OCI-M1 (cell line): ENCODE results near the gene TBX10.
A peak's percentile ranks its signal among the peaks of the same experiment; 100 is the strongest.
"Not testable (repeated sequence)": the region's sequence is repeated elsewhere in the genome, so short reads cannot be mapped to it uniquely, and the experiment has no call there.

Source experiments
- DNase-seq: peaks from one replicate; lab custom pipeline; 2025; lab: John Stamatoyannopoulos, UW

TBX10 gene

DNA sequence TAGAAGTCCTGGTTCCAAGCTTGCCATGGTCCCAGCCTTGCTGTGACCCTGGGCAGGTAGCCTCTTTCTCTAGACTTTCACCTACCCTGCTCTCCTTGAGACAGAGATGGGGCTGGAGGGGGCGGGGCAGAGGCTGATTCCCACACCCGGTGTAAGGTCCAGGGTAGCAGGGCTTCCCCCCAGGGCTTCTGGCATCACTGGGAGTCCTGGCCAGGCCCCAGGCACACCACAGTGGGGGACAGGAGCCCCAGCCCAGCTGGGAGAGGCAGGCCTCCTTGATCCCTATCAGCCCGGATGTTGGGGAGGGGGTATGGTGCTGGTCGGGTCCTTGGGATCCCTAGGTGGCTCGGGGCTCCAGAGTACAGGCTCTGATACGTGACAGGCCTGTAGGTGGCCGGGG, 8.2 kb downstream of the TBX10 start:
- DNase-seq = no peak

DNA sequence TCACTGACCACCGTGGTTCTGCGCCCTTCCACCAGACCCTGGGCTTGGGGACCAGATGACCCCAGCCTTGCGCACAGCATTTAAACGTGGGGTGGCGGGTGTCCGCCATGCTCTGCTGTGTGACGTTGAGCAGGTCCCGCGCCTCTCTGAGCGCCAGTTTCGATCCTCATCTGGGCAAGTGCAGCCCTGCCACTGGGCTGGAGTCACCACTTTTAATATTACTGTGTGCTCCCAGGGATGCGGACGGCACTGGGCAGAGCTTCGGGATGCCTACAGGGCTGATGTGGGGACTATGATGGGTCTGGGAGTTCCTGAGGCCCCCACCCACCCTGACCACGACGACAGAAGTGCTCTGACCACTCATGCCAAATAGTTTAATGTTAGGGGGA, 8.6 kb downstream of the TBX10 start:
- DNase-seq = no peak

DNA sequence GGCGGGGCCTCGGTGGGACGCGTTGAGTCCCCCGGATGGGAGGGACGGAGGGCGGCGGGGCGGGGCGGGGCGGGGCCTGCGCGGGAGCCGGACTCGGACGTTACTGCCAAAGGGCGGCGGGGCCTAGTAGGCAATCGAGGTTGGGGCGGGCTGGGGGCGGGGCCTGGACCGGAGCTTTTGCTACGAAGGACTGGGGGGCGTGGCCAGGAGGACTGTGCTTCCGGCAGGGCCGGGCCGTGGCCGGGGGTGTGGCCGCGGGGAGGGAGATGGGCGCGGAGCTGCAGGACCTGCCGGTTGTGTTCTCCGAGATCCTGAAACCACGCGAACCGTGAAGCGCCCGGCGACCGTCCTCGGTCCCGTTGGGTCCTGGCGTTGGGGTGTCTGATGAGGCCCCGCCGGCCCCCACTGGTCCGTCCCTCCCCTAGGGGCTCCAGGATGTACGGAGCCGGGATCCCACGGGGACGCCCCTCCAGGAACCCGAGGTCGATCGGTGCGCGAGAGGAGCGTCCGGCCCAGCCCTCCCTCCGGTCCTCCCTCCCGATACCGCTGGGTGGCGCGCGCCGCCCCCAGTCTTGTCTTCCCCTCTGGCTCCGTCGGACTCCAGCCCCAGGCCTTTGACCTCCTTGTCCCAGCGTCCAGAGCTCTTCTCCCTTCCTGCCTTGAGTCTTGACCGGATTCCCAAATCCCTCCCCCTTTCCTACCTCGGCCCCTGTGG, 9.2 kb downstream of the TBX10 start:
- DNase-seq = peak; percentile 97

DNA sequence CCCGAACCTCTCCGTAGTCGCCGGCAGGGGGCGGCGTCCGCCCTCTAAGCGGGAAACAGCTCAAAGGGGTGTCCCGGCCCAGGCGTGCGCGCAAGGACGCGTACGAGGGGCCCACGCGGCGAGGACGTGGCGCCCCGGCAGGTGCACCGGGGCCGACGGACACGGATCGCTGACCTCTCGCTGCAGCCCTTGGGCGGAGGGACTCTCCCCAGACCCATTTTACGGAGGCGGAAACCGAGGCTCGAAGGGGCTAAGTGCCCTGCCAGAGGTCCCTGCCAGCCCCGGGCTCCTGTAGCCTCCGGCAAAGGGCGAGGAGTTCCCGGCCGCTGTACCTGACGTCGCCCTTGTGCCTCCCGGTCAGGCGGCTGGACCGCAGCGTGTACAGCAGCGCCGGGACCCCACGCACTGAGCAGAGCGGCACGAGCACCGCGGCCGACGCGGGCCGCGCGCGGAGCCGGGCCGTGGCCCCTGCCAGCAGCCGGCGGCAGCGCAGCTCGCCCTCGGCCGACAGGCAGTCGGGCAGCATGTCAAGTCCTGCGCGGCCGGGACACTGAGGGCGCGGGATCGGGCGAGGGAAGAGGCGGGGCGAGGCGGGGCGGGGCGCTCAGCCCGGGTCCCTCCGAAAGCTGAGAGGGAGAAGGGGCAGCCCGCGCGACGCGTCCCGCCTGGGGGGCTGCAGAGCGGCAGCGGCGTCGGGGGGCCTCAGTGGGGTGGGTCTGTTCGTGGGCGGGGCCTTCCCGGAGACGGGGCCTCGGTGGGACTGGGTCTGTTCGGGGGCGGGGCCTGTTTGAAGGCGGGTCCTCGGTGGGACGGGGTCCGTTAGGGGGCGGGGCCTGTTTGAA, 10.0 kb downstream of the TBX10 start, which contains the start of gene NUDT8:
TSS of gene NUDT8 (minus strand) at position 552 of the 842 bp plus-strand sequence. CDS start at position 526, 26 bp downstream.
- DNase-seq = peak; percentile 93

DNA sequence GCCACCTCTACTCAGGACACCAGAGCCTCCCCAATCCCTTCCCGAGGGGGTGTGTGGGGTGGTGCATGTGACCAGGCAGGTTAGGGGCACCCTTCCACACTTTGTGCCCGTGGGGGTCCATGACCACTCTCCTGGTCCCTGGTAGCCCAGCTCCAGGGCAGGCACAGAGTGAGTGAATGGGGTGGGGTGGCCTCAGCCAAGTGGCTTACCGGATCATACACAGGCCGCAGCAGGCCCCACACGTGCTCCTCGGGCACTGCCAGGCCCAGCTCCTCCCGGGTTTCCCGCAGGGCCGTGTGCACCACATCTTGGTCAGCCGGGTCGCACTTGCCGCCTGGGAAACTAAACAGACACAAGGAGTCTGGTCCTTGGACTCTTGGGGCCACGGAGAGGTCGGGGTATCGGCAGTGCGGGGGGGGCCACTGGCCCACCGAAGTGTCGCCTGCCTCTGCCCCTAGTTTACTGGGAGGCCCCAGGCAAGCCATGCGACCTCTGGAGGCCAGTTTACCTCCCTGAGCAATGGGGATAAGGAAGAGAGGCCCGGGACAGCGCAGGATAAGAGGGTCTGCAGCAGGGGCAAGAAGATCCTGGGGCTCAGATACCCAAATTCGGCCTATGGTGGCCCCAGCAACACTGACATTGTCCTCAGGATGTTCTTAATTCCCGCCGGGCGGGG, 10.7 kb downstream of the TBX10 start:
- no peak for DNase-seq

DNA sequence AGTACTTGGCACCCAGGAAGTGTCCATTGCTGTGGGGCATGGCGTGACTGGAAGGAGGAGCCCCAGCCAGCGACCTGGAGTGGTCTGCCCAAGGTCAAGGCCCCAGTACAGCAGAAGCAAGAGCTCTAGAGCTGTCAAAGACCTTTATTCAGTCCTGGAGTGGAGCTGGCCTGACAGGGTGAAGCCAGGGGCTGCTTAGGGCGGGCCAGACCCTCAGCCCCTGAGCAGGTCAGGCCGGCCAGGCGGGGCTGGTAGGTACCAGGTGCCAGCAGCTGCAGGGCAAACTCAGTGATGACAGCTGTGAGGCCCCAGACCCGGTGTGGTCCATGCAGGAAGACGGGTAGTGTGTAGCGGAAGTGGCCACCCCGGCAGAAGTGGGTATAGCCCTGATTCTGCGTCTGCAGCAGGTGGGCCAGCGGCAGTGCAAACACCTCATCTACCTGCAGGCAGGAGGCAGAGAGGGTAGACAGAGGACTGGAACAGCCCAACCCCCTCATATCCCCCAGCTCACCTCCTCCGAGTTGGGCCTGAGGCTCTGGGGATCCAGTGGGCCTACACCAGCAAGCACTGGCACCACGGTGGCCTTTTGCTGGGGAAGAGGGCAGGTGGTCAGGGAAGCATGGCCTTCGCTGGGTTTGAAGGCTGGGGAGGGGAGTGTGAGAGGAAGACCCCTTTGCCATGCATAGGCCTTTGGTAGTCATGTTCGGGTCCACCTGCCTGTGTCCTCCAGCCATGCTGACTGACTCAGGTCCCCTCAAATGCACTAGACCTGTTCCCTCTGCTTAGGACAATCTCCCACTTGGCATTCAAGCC, 11.5 kb downstream of the TBX10 start:
- DNase-seq = no peak

DNA sequence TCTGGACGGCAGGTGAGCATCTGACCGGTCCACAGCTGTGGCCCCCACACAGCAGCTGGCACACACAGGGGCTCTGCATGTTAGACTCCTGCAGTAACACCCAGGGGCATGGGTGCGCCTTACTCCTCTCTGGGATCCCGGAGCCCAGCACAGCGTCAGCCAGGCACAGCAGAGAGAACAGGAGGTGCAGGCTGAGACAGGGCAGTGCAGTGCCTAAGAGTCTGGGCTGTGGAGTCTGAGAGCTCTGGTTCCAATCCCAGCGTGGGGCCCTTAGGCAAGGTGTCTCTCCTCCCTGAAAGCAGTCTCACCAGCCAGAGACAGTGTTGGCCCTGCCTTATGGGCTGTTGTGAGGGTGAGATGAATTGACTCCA, 12.1 kb downstream of the TBX10 start:
- DNase-seq = no peak

DNA sequence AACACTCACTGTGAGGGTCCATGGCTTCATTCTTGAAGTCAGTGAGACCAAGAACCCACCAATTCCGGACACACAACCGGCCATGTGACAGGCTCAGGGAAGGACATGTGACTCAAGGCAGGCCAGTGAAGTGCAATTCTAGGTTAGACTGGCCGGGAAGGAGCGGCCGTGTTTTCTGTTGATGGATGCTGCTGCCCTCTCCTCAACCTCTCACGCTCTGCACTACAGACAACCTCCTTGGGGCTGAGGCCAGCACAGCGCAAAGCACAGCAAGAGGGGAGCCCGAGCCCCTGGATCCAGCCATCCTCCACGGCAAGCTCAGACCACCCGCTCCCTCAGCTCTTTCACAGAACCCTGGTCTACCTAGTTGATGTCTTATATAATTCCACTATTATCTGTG, 12.6 kb downstream of the TBX10 start:
- no peak for DNase-seq

DNA sequence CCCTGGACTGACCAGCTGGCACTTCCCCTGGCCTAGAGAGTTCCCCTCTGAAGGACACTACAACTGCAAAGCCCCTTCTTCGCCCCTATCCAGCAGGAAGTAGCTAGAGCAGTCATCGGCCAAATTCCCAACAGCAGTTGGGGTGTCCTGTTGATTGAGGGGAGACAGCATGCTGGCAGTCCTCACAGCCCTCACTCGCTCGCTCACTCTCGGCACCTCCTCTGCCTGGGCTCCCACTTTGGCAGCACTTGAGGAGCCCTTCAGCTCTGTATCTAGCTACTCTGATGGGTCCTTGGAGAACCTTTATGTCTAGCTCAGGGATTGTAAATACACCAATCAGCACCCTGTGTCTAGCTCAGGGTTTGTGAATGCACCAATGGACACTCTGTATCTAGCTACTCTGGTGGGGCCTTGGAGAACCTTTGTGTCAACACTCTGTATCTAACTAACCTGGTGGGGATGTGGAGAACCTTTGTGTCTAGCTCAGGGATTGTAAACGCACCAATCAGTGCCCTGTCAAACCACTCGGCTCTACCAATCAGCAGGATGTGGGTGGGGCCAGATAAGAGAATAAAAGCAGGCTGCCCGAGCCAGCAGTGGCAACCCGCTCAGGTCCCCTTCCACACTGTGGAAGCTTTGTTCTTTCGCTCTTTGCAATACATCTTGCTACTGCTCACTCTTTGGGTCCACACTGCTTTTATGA, 13.3 kb downstream of the TBX10 start:
- DNase-seq = not testable (repeated sequence)

DNA sequence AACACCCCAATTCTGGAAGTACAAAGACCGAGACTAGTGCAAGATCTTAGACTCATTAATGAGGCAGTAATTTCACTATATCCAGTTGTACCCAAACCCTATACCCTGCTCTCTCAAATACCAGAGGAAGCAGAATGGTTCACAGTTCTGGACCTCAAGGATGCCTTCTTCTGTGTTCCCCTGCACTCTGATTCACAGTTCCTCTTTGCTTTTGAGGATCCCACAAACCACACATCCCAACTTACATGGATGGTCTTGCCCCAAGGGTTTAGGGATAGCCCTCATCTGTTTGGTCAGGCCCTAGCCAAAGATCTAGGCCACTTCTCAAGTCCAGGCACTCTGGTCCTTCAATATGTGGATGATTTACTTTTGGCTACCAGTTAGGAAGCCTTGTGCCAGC, 15.8 kb downstream of the TBX10 start:
- DNase-seq = not testable (repeated sequence)

DNA sequence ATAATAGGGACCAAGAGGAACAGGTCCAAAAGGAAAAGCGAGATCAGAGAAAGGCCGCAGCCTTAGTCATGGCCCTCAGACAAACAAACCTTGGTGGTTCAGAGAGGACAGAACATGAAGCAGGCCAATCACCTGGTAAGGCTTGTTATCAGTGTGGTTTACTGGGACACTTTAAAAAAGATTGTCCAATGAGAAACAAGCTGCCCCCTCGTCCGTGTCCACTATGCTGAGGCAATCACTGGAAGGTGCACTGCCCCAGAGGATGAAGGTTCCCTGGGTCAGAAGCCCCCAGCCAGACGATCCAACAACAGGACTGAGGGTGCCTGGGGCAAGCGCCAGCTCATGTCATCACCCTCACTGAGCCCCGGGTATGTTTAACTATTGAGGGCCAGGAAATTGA, 16.7 kb downstream of the TBX10 start:
- DNase-seq = not testable (repeated sequence)

DNA sequence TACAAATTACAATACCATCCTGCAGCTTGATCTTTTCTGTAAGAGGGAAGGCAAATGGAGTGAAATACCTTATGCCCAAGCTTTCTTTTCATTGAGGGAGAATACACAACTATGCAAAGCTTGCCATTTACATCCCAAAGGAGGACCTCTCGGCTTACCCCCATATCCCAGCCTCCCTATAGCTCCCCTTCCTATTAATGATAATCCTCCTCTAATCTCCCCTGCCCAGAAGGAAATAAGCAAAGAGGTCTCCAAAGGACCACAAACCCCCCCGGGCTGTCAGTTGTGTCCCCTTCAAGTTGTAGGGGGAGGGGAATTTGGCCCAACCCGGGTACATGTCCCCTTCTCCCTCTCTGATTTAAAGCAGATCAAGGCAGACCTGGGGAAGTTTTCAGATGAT, 17.6 kb downstream of the TBX10 start:
- not testable (repeated sequence) for DNase-seq

DNA sequence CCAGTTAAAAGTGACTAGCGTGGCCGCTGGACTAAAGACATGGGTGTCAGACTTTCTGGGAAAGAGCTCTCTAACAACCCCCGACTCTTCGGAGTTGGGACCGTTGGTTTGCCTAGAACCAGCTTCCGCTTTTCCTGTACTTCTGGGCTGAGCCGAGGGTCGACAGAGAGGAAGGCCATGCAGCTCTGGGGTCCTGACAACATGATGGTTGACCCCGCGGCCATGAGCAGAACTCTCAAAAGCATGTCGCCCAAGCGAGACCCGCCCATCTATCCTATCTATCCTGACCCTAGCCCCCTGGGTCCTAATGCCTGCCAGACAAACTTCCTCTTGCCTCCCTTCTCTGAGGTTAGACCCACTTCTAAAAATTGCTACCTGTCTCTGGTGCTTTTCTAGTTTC, 18.9 kb downstream of the TBX10 start:
- not testable (repeated sequence) for DNase-seq

DNA sequence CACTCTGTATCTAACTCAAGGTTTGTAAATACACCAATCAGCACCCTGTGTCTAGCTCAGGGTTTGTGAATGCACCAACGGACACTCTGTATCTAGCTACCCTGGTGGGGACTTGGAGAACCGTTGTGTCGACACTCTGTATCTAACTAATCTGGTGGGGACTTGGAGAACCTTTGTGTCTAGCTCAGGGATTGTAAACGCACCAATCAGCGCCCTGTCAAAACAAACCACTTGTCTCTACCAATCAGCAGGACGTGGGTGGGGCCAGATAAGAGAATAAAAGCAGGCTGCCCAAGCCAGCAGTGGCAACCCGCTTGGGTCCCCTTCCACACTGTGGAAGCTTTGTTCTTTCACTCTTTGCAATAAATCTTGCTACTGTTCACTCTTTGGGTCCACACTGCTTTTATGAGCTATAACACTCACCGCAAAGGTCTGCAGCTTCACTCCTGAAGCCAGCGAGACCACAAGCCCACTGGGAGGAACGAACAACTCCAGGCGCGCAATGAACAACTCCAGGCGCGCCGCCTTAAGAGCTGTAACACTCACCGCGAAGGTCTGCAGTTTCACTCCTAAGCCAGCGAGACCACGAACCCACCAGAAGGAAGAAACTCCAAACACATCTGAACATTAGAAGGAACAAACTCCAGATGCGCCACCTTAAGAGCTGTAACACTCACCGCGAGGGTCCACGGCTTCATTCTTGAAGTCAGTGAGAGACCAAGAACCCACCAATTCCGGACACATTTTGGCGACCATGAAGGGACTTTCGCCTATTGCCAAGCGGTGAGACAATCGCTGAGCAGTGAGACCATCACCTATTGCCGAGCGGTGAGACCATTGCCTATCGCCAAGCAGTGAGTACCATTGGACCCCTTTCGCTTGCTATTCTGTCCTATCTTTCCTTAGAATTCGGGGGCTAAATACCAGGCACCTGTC, 19.6 kb downstream of the TBX10 start:
- not testable (repeated sequence) for DNase-seq

DNA sequence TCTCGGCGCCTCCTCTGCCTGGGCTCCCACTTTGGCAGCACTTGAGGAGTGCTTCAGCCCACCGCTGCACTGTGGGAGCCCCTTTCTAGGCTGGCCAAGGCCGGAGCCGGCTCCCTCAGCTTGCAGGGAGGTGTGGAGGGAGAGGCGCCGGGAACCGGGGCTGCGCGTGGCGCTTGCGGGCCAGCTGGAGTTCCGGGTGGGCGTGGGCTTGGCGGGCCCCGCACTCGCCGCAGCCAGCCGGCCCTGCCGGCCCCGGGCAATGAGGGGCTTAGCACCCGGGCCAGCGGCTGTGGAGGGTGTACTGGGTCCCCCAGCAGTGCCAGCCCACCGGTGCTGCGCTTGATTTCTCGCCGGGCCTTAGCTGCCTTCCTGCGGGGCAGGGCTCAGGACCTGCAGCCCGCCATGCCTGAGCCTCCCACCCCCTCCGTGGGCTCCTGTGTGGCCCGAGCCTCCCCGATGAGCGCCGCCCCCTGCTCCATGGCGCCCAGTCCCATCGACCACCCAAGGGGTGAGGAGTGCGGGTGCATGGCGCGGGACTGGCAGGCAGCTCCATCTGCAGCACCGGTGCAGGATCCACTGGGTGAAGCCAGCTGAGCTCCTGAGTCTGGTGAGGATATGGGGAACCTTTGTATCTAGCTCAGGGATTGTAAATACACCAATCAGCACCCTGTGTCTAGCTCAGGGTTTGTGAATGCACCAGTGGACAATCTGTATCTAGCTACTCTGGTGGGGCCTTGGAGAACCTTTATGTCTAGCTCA, 20.5 kb downstream of the TBX10 start:
- DNase-seq = not testable (repeated sequence)

DNA sequence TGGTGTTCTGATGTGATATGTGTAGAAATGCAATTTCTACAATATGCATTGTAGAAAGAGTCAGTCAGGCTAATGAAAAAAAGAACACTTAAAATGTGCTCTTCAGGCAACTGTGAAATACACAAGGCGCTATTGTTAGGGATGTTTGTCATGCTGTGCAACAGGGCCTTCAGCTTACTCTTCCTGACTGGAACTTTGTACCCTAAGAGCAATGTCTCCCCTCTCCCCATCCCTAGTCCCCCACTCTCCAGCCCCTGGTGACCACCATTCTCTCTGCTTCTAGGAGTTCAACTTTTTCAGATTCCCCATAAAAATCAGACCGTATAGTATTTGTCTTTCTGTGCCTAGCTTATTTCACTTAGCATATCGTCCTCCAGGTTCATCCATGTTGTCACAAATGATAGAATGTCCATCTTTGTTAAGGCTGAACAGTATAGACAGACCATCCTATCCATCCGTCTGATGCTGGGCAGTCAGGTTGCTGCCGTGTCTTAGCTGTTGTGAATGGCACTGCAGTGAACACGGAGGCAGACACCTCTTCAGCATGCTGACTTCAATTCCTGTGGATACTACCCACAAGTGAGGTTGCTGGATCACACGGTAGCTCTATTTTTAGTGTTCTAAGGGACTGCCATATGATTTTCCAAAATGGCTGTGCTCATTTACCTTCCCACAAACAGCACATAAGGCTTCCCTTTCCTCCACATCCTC, 22.2 kb downstream of the TBX10 start:
- DNase-seq = no peak

DNA sequence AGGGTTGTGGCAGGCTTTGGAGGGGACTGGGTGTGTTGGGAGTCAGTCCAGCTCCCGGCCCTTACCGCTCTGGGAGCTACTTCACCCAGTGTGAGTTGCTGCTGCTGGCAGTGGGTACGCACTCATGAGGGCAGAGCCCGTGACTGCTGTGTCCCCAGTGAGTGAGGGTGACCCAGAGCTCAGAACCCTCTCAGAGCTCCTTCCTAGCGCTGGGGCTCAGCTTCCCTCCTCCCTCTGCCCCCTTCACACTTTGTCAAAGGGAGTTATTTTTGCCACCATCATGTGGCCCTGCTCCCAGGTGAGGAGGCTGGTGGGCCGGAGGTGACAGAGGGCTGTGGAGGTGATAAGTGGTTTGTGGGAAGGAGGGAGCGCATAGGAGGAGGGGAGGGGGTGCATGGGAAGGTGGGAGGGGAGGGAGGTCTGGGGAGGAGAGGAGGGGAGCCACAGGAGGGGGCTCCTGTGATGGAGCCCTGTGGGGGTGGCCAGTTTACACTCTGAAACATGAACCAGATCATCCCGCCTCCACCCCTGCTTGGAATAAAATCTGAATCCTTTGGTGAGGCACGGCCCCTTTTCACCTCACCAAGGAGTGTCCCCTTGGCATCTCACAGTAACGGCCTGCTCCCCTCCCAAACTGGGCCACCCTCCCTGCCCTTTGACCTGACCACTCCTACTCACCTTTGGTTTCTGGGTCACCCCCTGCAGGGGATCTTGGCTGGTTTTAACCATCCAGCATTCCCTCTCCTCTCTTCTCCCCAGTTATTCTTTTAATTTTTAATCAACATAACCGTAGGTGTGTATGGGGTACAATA, 22.9 kb downstream of the TBX10 start:
- DNase-seq = no peak
